Testis (tissue), 3 donors: ENCODE measurements around the gene GAL3ST3. TPM values are rescaled to one million over a fixed set of nuclear protein-coding genes. Genes with fewer than 3 reads are reported as not detected.
"Not testable (repeated sequence)": the region's sequence is repeated elsewhere in the genome, so short reads cannot be mapped to it uniquely, and the experiment has no call there.

ENCODE experiments used
- DNase-seq: peaks from one replicate; pipeline ENCODE4 v3.0.0-alpha.2; 2019
- H3K27ac ChIP-seq, 2 donors: fragments of 200-600 bp; sonication (generic); one replicate each; pipeline ENCODE4 v1.5.1; 2019
- H3K27me3 ChIP-seq: fragments of 200-600 bp; sonication (generic); one replicate; pipeline ENCODE4 v1.5.1; 2019
- H3K36me3 ChIP-seq: fragments of 200-600 bp; sonication (generic); one replicate; pipeline ENCODE4 v1.5.1; 2017; ENCODE audit warnings: low read depth; ENCODE audit errors: missing control alignments
- H3K4me1 ChIP-seq: fragments of 200-600 bp; sonication (generic); one replicate; pipeline ENCODE4 v1.5.1; 2019
- H3K4me3 ChIP-seq, 2 donors: fragments of 200-600 bp; sonication (generic); one replicate each; pipeline ENCODE4 v1.5.1; 2017 to 2019
- H3K9me3 ChIP-seq: fragments of 200-600 bp; sonication (generic); one replicate; pipeline ENCODE4 v1.5.1; 2017
- CTCF ChIP-seq, 3 experiments: fragments of 450-650 bp in 2 of 3; fragments of 200-600 bp in 1 of 3; sonication (generic) in 1 of 3; IDR thresholded peaks; one replicate each; pipeline ENCODE4 v1.5.1; 2016 to 2019; ENCODE audit warnings: antibody characterized with exemption in 3 of 3, mild to moderate bottlenecking in 2 of 3, moderate library complexity in 1 of 3
- POLR2A ChIP-seq: fragments of 450-650 bp; IDR thresholded peaks from one replicate; pipeline ENCODE4 v1.6.1; 2017; ENCODE audit warnings: antibody characterized with exemption, mild to moderate bottlenecking, moderate library complexity
- WGBS, 2 donors: methylation state at CpG; one replicate each; pipeline ENCODE4 v1.1.5; 2018; 5-methylcytosine and 5-hydroxymethylcytosine counted together
- intact Hi-C: fragments of 100-400 bp; cut with DNase I; formaldehyde crosslinking; loops from one replicate; pipeline ENCODE4 v1.15.1; 2023; ENCODE audit warnings: low total_unique reads
- polyA plus RNA-seq: library from polyadenylated mRNA; stranded (reverse); fragments of 350-450 nt; fragmentation: Illumina TruSeq; extraction: RNeasy Lipid Tissue Mini Kit (QIAGEN cat#74804); gene quantifications from one replicate; pipeline ENCODE4 v1.2.3, GENCODE V29; 2014; ENCODE audit warnings: low read depth, low replicate concordance; ENCODE audit not compliant: insufficient read depth
- total RNA-seq, 2 donors: library from RNA; depleted of rRNA; stranded (reverse); fragments of >200 nt; gene quantifications; one replicate each; pipeline ENCODE4 v1.2.3, GENCODE V29; 2016

Gene GAL3ST3
- total and polyA plus RNA-seq, 3 donors from 2014 or later: 0.84 to 4.0 (median 2.0) TPM

GRCh38 chr11:66012946-66013761 lies 35.8 kb downstream of the GAL3ST3 start:
- Histone ChIP-seq H3K9me3 (no peaks in the 10 kb centered on the region), H3K36me3 (no peaks in the 10 kb centered on the region), H3K27ac (no peak overlapping the region), H3K27me3 (no peaks in the 10 kb centered on the region), H3K4me1 (peaks cover 3% of the 10 kb centered on the region), H3K4me3 (no peak overlapping the region)
- intact Hi-C loops: no loop called here
- DNase-seq: no peak
- 66 to 67% methylated on average over 5 to 12 of the region's 12 CpGs for WGBS, 2 donors
- no peak for TF ChIP-seq CTCF (IDR thresholded peaks at IDR 0.05)
- no peak for TF ChIP-seq POLR2A

- no peak for DNase-seq
- TF ChIP-seq CTCF (IDR thresholded peaks at IDR 0.05) (no peak), POLR2A (no peak)
- 47 to 50% methylated on average over 6 to 12 of the region's 12 CpGs for WGBS, 2 donors
- Histone ChIP-seq H3K9me3 (no peaks in the 10 kb centered on the region), H3K36me3 (no peaks in the 10 kb centered on the region), H3K4me3 (no peak overlapping the region), H3K4me1 (peaks cover 3% of the 10 kb centered on the region), H3K27me3 (no peaks in the 10 kb centered on the region), H3K27ac (no peak overlapping the region)
- intact Hi-C loops: no loop called here
Observed at GRCh38 chr11:66012371-66012945, 36.5 kb downstream of the GAL3ST3 start.

- intact Hi-C loops: no loop called here
- H3K4me3 ChIP-seq: peak within 1 kb of the TSS in 1 of 2 donors; percentile 5
- WGBS, 2 donors: 7% methylated on average over 7 to 35 of the region's 61 CpGs
Observed at GRCh38 chr11:66011785-66012303, 37.1 kb downstream of the GAL3ST3 start, which contains the start of gene CST6. Gene CST6 (plus strand): TSS chr11:66012008. CDS start chr11:66012045, 37 bp downstream.

GRCh38 chr11:66011239-66011784 lies 37.6 kb downstream of the GAL3ST3 start:
- 40 to 42% methylated on average over 11 to 14 of the region's 14 CpGs for WGBS, 2 donors
- H3K4me1 ChIP-seq: peaks cover 11% of the 10 kb centered on the region
- no peaks in the 10 kb centered on the region for H3K36me3 ChIP-seq
- no peaks in the 10 kb centered on the region for H3K9me3 ChIP-seq
- intact Hi-C loops: no loop called here
- no peak overlapping the region for H3K27ac ChIP-seq
- peak overlapping the region in 1 of 2 donors; percentile 5 for H3K4me3 ChIP-seq
- TF ChIP-seq CTCF (IDR thresholded peaks at IDR 0.05) (no peak), POLR2A (no peak)
- no peaks in the 10 kb centered on the region for H3K27me3 ChIP-seq
- no peak for DNase-seq

More at GRCh38 chr11:66011785-66012303, 37.1 kb downstream of the GAL3ST3 start, which contains the start of gene CST6:
- Histone ChIP-seq H3K9me3 (no peaks in the 10 kb centered on the region), H3K27me3 (no peaks in the 10 kb centered on the region), H3K36me3 (no peaks in the 10 kb centered on the region), H3K4me1 (peaks cover 9% of the 10 kb centered on the region), H3K27ac (no peak within 1 kb of the TSS)
- TF ChIP-seq CTCF (IDR thresholded peaks at IDR 0.05): no peak
- DNase-seq: no peak

- H3K27ac ChIP-seq, H3K27me3 ChIP-seq, DNase-seq, H3K9me3 ChIP-seq, H3K4me3 ChIP-seq, intact Hi-C loops, H3K36me3 ChIP-seq: not testable (repeated sequence)
- WGBS, 2 donors: 75 to 78% methylated on average over 3 to 4 of the region's 4 CpGs
- H3K4me1 ChIP-seq: peaks cover 11% of the 10 kb centered on the region
Observed at GRCh38 chr11:66010036-66010435, 38.9 kb downstream of the GAL3ST3 start.
